KMS-11 (cell line): ENCODE measurements around the gene VSTM5.
"Not testable (repeated sequence)": the region's sequence is repeated elsewhere in the genome, so short reads cannot be mapped to it uniquely, and the experiment has no call there.

Experiments used
- H2AFZ ChIP-seq: fragments of 200-600 bp; sonication (generic); 2 replicates; pipeline ENCODE4 v1.6.1; 2016; ENCODE audit warnings: antibody characterized with exemption, mixed run types, low read depth
- H3K27ac ChIP-seq: fragments of 200-600 bp; sonication (generic); 2 replicates; pipeline ENCODE4 v1.6.1; 2016; ENCODE audit warnings: mild to moderate bottlenecking, mixed run types
- H3K27me3 ChIP-seq: fragments of 200-600 bp; sonication (generic); 2 replicates; pipeline ENCODE4 v1.6.1; 2017; ENCODE audit warnings: mild to moderate bottlenecking, low read depth, mixed run types, moderate library complexity; ENCODE audit not compliant: insufficient read depth
- H3K36me3 ChIP-seq: fragments of 200-600 bp; sonication (generic); 2 replicates; pipeline ENCODE4 v1.6.1; 2017; ENCODE audit warnings: mild to moderate bottlenecking, mixed run types; ENCODE audit not compliant: insufficient read depth
- H3K4me1 ChIP-seq: fragments of 200-600 bp; sonication (generic); 2 replicates; pipeline ENCODE4 v1.6.1; 2016; ENCODE audit warnings: mild to moderate bottlenecking, low read depth, mixed run types; ENCODE audit not compliant: poor library complexity, severe bottlenecking
- H3K4me2 ChIP-seq: fragments of 200-600 bp; sonication (generic); 2 replicates; pipeline ENCODE4 v1.7.0; 2016; ENCODE audit warnings: mild to moderate bottlenecking, mixed run types
- H3K4me3 ChIP-seq: fragments of 200-600 bp; sonication (generic); IDR thresholded peaks from 2 replicates; pipeline ENCODE4 v1.6.1; 2017; ENCODE audit warnings: low read depth, low read length, mixed read lengths; ENCODE audit not compliant: insufficient read depth
- H3K79me2 ChIP-seq: fragments of 200-600 bp; sonication (generic); 2 replicates; pipeline ENCODE4 v1.6.1; 2016; ENCODE audit warnings: low read depth, mixed run types; ENCODE audit not compliant: insufficient read depth
- H3K9ac ChIP-seq: fragments of 200-600 bp; sonication (generic); 2 replicates; pipeline ENCODE4 v1.6.1; 2016; ENCODE audit warnings: mild to moderate bottlenecking, mixed run types
- H4K20me1 ChIP-seq: fragments of 200-600 bp; sonication (generic); 2 replicates; pipeline ENCODE4 v1.6.1; 2016; ENCODE audit warnings: mild to moderate bottlenecking, mixed run types; ENCODE audit not compliant: insufficient read depth
- CTCF ChIP-seq: fragments of 200-600 bp; sonication (generic); conservative IDR thresholded peaks from 2 replicates; pipeline ENCODE4 v1.6.1; 2017; ENCODE audit warnings: low read depth, mild to moderate bottlenecking, antibody characterized with exemption, low read length, moderate library complexity, mixed read lengths

Gene VSTM5

DNA sequence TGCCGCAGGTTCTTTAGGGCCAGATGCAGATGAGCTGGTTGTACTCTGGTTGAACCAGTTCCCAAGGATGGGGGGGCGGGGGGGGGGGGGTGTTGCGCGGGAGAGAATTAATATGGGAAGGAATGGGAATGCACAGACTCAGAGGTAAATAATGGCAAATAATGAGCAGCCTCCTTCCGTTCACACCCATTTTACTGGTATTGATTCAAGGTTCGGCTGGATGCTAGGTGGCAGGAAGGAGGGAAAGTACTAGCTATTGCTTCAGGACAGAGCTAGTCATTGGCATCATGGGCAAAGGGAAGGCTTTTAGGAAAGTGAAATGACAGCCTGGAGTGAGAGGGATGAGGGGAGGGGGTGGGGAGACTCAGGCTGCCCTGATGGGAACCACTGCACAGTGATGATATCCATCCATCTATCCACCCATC lies at the start of gene VSTM5:
VSTM5 (minus strand) TSS at position 25 of the 425 bp plus-strand sequence. CDS start 116 bp downstream, outside the sequence.
- Histone ChIP-seq H3K27ac (no peak within 1 kb of the TSS), H3K36me3 (no peaks in the 10 kb centered on the region), H3K4me1 (no peaks in the 10 kb centered on the region), H3K9ac (no peak within 1 kb of the TSS), H3K4me3 (no peak within 1 kb of the TSS), H4K20me1 (no peaks in the 10 kb centered on the region), H3K79me2 (no peaks in the 10 kb centered on the region), H2AFZ (no peak within 1 kb of the TSS), H3K27me3 (no peaks in the 10 kb centered on the region), H3K4me2 (no peak within 1 kb of the TSS)
- TF ChIP-seq CTCF: no peak

DNA sequence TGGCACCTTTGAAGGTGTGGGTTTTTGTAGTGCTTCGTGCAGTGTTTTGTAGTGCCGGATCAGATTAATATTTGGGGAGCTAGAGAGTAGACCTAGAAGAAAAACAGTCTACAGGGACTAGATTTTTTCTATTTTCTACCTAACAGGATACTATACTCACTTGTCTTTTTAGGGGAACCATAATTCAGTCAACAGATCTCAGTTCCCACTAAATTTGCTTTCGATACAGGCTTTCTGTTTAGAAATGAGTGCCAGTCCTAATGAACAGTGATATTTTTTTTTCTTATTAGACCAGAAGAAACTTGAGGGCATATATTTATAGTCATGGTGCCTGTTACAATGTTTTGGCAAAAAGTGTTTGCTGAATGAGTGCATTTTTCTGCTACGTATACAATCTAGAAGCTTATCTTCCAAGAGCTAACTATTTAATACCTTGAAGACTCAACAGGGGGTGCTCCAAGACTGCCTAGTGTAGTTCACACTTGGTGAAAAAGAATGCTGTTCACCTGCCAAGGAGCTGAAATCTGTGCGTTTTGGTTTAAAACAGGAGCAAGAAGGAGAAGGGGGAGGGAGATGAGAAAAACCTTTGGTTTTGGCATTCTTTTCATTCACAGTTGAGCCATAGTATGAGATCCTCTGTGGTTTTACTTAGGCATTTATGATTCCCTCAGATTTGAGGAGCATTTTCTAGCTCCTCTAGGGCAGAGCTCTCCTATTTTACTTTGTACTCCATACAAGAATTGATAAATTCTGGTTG lies 44.9 kb upstream of the VSTM5 start:
- H3K79me2 ChIP-seq: no peaks in the 10 kb centered on the region
- no peak overlapping the region for H3K4me2 ChIP-seq
- H3K36me3 ChIP-seq: no peaks in the 10 kb centered on the region
- H3K4me1 ChIP-seq: no peaks in the 10 kb centered on the region
- no peak overlapping the region for H3K27ac ChIP-seq
- no peak overlapping the region for H3K9ac ChIP-seq
- no peaks in the 10 kb centered on the region for H4K20me1 ChIP-seq
- H2AFZ ChIP-seq: no peak overlapping the region
- TF ChIP-seq CTCF: peak; percentile 52
- H3K4me3 ChIP-seq: no peak overlapping the region
- H3K27me3 ChIP-seq: no peaks in the 10 kb centered on the region

DNA sequence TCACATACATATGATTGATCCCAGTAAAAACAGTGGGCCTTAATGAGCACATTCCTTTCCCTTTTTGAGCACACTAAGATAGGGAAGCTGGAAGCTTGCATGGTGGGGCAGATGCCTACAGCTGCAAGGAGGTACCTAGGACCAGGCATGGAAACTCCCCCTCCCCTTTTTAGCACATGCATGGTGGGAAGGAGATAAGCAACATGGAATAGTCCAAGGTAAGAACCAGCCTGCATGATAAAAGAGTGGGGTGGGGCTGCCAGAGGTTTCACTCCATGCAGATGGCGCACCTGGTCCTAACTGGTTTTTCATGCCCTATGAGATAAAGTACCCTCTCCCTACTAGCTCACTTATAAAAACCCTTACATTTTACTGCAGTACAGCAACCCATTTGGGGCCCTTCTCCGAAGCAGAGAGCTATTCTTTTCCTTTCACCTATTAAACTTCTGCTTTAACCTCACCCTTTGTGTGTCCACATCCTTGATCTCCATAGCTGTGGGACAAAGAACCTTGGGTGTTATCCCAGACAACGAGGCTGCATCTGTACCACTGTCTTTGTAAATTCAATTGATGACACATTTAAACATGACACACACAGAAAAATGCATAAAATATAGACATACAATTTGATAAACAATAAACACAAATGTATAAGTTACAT lies 40.1 kb upstream of the VSTM5 start:
- H3K4me3 ChIP-seq: no peak overlapping the region
- H3K27me3 ChIP-seq: no peaks in the 10 kb centered on the region
- no peak overlapping the region for H3K27ac ChIP-seq
- no peaks in the 10 kb centered on the region for H4K20me1 ChIP-seq
- no peak overlapping the region for H2AFZ ChIP-seq
- TF ChIP-seq CTCF: no peak
- H3K36me3 ChIP-seq: no peaks in the 10 kb centered on the region
- no peak overlapping the region for H3K4me2 ChIP-seq
- no peak overlapping the region for H3K9ac ChIP-seq
- H3K79me2 ChIP-seq: no peaks in the 10 kb centered on the region
- H3K4me1 ChIP-seq: no peaks in the 10 kb centered on the region

- TF ChIP-seq CTCF: no peak
- no peak overlapping the region for H3K27ac ChIP-seq
- no peak overlapping the region for H2AFZ ChIP-seq
- H3K79me2 ChIP-seq: no peaks in the 10 kb centered on the region
- H3K4me3 ChIP-seq: no peak overlapping the region
- no peaks in the 10 kb centered on the region for H3K27me3 ChIP-seq
- H3K36me3 ChIP-seq: no peaks in the 10 kb centered on the region
- H3K9ac ChIP-seq: no peak overlapping the region
- H4K20me1 ChIP-seq: no peaks in the 10 kb centered on the region
- H3K4me2 ChIP-seq: no peak overlapping the region
- no peaks in the 10 kb centered on the region for H3K4me1 ChIP-seq
Measured at GRCh38 chr11:93887111-93887510, 36.7 kb upstream of the VSTM5 start.

- not testable (repeated sequence) for H3K4me1 ChIP-seq, H3K27ac ChIP-seq, H3K79me2 ChIP-seq, H4K20me1 ChIP-seq, H3K36me3 ChIP-seq, H3K27me3 ChIP-seq, H3K4me2 ChIP-seq, H3K4me3 ChIP-seq, H3K9ac ChIP-seq, H2AFZ ChIP-seq
Measured at GRCh38 chr11:93879114-93879513, 28.7 kb upstream of the VSTM5 start.
